SK-N-SH (cell line): ENCODE measurements around the gene EMX2. TPM values are rescaled to one million over a fixed set of nuclear protein-coding genes. Genes with fewer than 3 reads are reported as not detected.
A peak's percentile ranks its signal among the peaks of the same experiment; 100 is the strongest.

Source experiments
- CTCF ChIA-PET: fragments of 300-600, 350-600 bp; formaldehyde crosslinking; extraction: SDS; loops from one replicate; lab custom pipeline; 2021; lab: Yijun Ruan, JAX
- POLR2A ChIA-PET: fragments of 350-600 bp; sonication (Branson Sonifier 250); formaldehyde crosslinking; extraction: SDS; loops from one replicate; lab custom pipeline; 2020; ENCODE audit warnings: antibody characterized with exemption, inconsistent platforms; lab: Yijun Ruan, JAX
- DNase-seq: peaks from one replicate; pipeline ENCODE4 v3.0.0; 2012
- H2AFZ ChIP-seq: fragments of 200-600 bp; sonication (generic); 2 replicates; pipeline ENCODE4 v1.8.1; 2016; ENCODE audit warnings: antibody characterized with exemption, mild to moderate bottlenecking, low read depth
- H3F3A ChIP-seq: fragments of 200-600 bp; sonication (generic); replicated peaks from 2 replicates; pipeline ENCODE3; 2016; ENCODE audit warnings: antibody characterized with exemption, mild to moderate bottlenecking; ENCODE audit not compliant: insufficient read depth
- H3K27ac ChIP-seq, 2 experiments: fragments of 200-500 bp in 1 of 2; fragments of 200-600 bp in 1 of 2; sonication (Bioruptor generic) in 1 of 2; sonication (generic), shearing (Covaris generic) in 1 of 2; 2 replicates each; pipeline versions ENCODE4 v1.5.1 to v1.6.1; 2014 to 2016; ENCODE audit warnings: low read depth in 2 of 2, inconsistent platforms in 1 of 2, low read length in 1 of 2, mild to moderate bottlenecking in 1 of 2, mixed read lengths in 1 of 2
- H3K27me3 ChIP-seq: fragments of 200-600 bp; sonication (generic), shearing (Covaris generic); 2 replicates; pipeline ENCODE4 v1.6.1; 2016; ENCODE audit warnings: mixed run types; ENCODE audit not compliant: insufficient read depth
- H3K36me3 ChIP-seq, 2 experiments: fragments of 200-500 bp in 1 of 2; fragments of 200-600 bp in 1 of 2; sonication (Bioruptor generic) in 1 of 2; sonication (generic) in 1 of 2; replicated peaks in 1 of 2; 2 replicates each; pipeline versions ENCODE3 to v1.5.1; 2014 to 2016; ENCODE audit warnings: low read length in 1 of 2, mild to moderate bottlenecking in 1 of 2; ENCODE audit not compliant: insufficient read depth in 2 of 2, control insufficient read depth in 1 of 2
- H3K4me1 ChIP-seq, 2 experiments: fragments of 200-500 bp in 1 of 2; fragments of 200-600 bp in 1 of 2; sonication (Bioruptor generic) in 1 of 2; sonication (generic), shearing (Covaris generic) in 1 of 2; 2 replicates each; pipeline versions ENCODE4 v1.5.1 to v1.6.1; 2014 to 2016; ENCODE audit warnings: low read depth in 1 of 2, low read length in 1 of 2, mixed run types in 1 of 2; ENCODE audit not compliant: insufficient read depth in 2 of 2, control insufficient read depth in 1 of 2
- H3K4me2 ChIP-seq: fragments of 200-600 bp; sonication (generic), shearing (Covaris generic); 2 replicates; pipeline ENCODE4 v1.6.1; 2017; ENCODE audit warnings: mixed run types
- H3K4me3 ChIP-seq, 2 experiments: fragments of 200-500 bp in 1 of 2; fragments of 200-600 bp in 1 of 2; sonication (Bioruptor generic) in 1 of 2; sonication (generic), shearing (Covaris generic) in 1 of 2; 2 replicates each; pipeline versions ENCODE4 v1.5.1 to v1.8.1; 2014 to 2016; ENCODE audit warnings: low read depth in 2 of 2, inconsistent platforms in 1 of 2, low read length in 1 of 2, mild to moderate bottlenecking in 1 of 2, mixed read lengths in 1 of 2, moderate library complexity in 1 of 2
- H3K79me2 ChIP-seq: fragments of 200-600 bp; sonication (generic); 2 replicates; pipeline ENCODE4 v1.8.1; 2017; ENCODE audit warnings: mild to moderate bottlenecking; ENCODE audit not compliant: insufficient read depth
- H3K9ac ChIP-seq: fragments of 200-600 bp; sonication (generic); 2 replicates; pipeline ENCODE4 v1.6.1; 2017; ENCODE audit warnings: mixed run types
- H3K9me2 ChIP-seq: fragments of 200-600 bp; sonication (generic); 2 replicates; pipeline ENCODE4 v1.6.1; 2017; ENCODE audit warnings: mixed run types
- H3K9me3 ChIP-seq: fragments of 200-600 bp; sonication (generic); 2 replicates; pipeline ENCODE4 v1.6.1; 2017; ENCODE audit warnings: mixed run types, mild to moderate bottlenecking, moderate library complexity
- H4K20me1 ChIP-seq: fragments of 200-600 bp; sonication (generic); 2 replicates; pipeline ENCODE4 v1.6.1; 2017; ENCODE audit warnings: mild to moderate bottlenecking, mixed run types; ENCODE audit not compliant: insufficient read depth
- CHD2 ChIP-seq: fragments of 150-350 bp; IDR thresholded peaks from 2 replicates; pipeline ENCODE4 v1.6.1; 2018; ENCODE audit warnings: low read length; ENCODE audit not compliant: partially characterized antibody
- EZH2phosphoT487 ChIP-seq: fragments of 200-600 bp; sonication (generic); IDR thresholded peaks from 2 replicates; pipeline ENCODE4 v1.6.1; 2017; ENCODE audit warnings: low read depth, mixed run types, mild to moderate bottlenecking, antibody characterized with exemption, moderate library complexity, borderline replicate concordance
- GABPA ChIP-seq: IDR thresholded peaks from 2 replicates; pipeline ENCODE4 v1.4.0; 2012; ENCODE audit warnings: low read depth, mild to moderate bottlenecking
- GATA2 ChIP-seq: sonication (generic); formaldehyde crosslinking; IDR thresholded peaks from 2 replicates; pipeline ENCODE4 v1.5.0; 2020; ENCODE audit warnings: mild to moderate bottlenecking, missing genetic modification reagents
- JUND ChIP-seq: IDR thresholded peaks from 2 replicates; pipeline ENCODE4 v1.4.0; 2012
- MEF2A ChIP-seq: IDR thresholded peaks from 2 replicates; pipeline ENCODE4 v1.4.0; 2012; ENCODE audit warnings: low read depth, borderline replicate concordance
- MXI1 ChIP-seq: IDR thresholded peaks from 2 replicates; pipeline ENCODE4 v1.6.1; 2012; ENCODE audit warnings: mild to moderate bottlenecking, low read depth, low read length, improper control_type of control experiment
- NFIC ChIP-seq: IDR thresholded peaks from 2 replicates; pipeline ENCODE4 v1.4.0; 2012; ENCODE audit warnings: borderline replicate concordance
- POLR2AphosphoS5 ChIP-seq: IDR thresholded peaks from 2 replicates; pipeline ENCODE4 v1.6.1; 2012; ENCODE audit warnings: low read depth, low read length
- RCOR1 ChIP-seq: fragments of 150-350 bp; IDR thresholded peaks from 2 replicates; pipeline ENCODE4 v1.6.1; 2017; ENCODE audit warnings: antibody characterized with exemption, low read length
- RXRA ChIP-seq: IDR thresholded peaks from 2 replicates; pipeline ENCODE4 v1.4.0; 2012; ENCODE audit warnings: low read depth, mild to moderate bottlenecking, borderline replicate concordance
- SIN3A ChIP-seq: IDR thresholded peaks from 2 replicates; pipeline ENCODE4 v1.6.1; 2012; ENCODE audit warnings: low read depth, mild to moderate bottlenecking, low read length, moderate library complexity, borderline replicate concordance
- SMC3 ChIP-seq: IDR thresholded peaks from 2 replicates; pipeline ENCODE4 v1.6.1; 2012; ENCODE audit warnings: low read depth, low read length, improper control_type of control experiment
- TCF12 ChIP-seq: IDR thresholded peaks from 2 replicates; pipeline ENCODE4 v1.4.0; 2012
- YY1 ChIP-seq: IDR thresholded peaks from 2 replicates; pipeline ENCODE4 v1.4.0; 2012; ENCODE audit warnings: low read depth, mild to moderate bottlenecking
- WGBS: methylation state at CpG from one replicate; pipeline ENCODE4 v1.1.6; 2017; ENCODE audit warnings: low lambda C conversion rate; 5-methylcytosine and 5-hydroxymethylcytosine counted together
- polyA plus RNA-seq, 3 experiments: library from polyadenylated mRNA; depleted of rRNA; stranded (reverse); fragments of >200 nt; gene quantifications; 2 replicates each; pipeline ENCODE4 v1.2.3, GENCODE V29; 2012
- TF ChIP-seq, protein P1 (sequence below): fragments of 200-600 bp; sonication (generic); IDR thresholded peaks from 2 replicates; pipeline ENCODE4 v1.6.1; 2017; ENCODE audit warnings: antibody characterized with exemption, mild to moderate bottlenecking, moderate library complexity
- TF ChIP-seq, protein P2 (sequence below): IDR thresholded peaks from 2 replicates; pipeline ENCODE4 v1.4.0; 2012; ENCODE audit warnings: low read depth
- TF ChIP-seq, protein P3 (sequence below): IDR thresholded peaks from 2 replicates; pipeline ENCODE4 v1.4.0; 2012; ENCODE audit warnings: low read depth, borderline replicate concordance
- TF ChIP-seq, protein P4 (sequence below): fragments of 150-350 bp; IDR thresholded peaks from 2 replicates; pipeline ENCODE4 v1.6.1; 2016; ENCODE audit warnings: mild to moderate bottlenecking, low read depth, low read length
- TF ChIP-seq, protein P5 (sequence below): fragments of 150-350 bp; IDR thresholded peaks from 2 replicates; pipeline ENCODE4 v1.6.1; 2017; ENCODE audit warnings: antibody characterized with exemption, low read length, low read depth, borderline replicate concordance
- TF ChIP-seq, protein P6 (sequence below): IDR thresholded peaks from 2 replicates; pipeline ENCODE4; 2012

EMX2 gene
- polyA plus RNA-seq (2012; rRNA removed): not detected in 2 replicates
- not detected in 2 replicates for polyA plus RNA-seq (2012; cell fraction: cytosol; rRNA removed)
- polyA plus RNA-seq (2012; cell fraction: nucleus; rRNA removed): not detected in 2 replicates

DNA sequence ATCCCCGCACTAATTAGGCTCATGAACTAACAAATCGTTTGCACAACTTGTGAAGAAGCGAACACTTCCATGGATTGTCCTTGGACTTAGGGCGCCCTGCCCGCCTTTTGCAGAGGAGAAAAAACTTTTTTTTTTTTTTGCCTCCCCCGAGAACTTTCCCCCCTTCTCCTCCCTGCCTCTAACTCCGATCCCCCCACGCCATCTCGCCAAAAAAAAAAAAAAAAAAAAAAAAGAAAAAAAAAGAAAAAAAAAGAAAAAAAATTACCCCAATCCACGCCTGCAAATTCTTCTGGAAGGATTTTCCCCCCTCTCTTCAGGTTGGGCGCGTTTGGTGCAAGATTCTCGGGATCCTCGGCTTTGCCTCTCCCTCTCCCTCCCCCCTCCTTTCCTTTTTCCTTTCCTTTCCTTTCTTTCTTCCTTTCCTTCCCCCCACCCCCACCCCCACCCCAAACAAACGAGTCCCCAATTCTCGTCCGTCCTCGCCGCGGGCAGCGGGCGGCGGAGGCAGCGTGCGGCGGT is at the start of gene EMX2:
Gene EMX2, plus strand, starts transcription at position 41 of the 519 bp plus-strand sequence. CDS start 522 bp downstream, outside the sequence.
- H4K20me1 ChIP-seq: no peaks in the 10 kb centered on the region
- 9% methylated on average over 26 of the region's 26 CpGs for WGBS
- ChIA-PET CTCF (interaction anchor here (0.6 to 3.0 kb wide), 7 partner anchors 10 to 881 kb away, joined by 3 to 16 read pairs (median 4); no protein-coding TSS in a partner anchor), POLR2A (no interaction called here)
- no peak within 1 kb of the TSS for H3K9ac ChIP-seq
- peaks cover 91% of the 10 kb centered on the region for H3K27me3 ChIP-seq
- TF ChIP-seq, protein P1, sequence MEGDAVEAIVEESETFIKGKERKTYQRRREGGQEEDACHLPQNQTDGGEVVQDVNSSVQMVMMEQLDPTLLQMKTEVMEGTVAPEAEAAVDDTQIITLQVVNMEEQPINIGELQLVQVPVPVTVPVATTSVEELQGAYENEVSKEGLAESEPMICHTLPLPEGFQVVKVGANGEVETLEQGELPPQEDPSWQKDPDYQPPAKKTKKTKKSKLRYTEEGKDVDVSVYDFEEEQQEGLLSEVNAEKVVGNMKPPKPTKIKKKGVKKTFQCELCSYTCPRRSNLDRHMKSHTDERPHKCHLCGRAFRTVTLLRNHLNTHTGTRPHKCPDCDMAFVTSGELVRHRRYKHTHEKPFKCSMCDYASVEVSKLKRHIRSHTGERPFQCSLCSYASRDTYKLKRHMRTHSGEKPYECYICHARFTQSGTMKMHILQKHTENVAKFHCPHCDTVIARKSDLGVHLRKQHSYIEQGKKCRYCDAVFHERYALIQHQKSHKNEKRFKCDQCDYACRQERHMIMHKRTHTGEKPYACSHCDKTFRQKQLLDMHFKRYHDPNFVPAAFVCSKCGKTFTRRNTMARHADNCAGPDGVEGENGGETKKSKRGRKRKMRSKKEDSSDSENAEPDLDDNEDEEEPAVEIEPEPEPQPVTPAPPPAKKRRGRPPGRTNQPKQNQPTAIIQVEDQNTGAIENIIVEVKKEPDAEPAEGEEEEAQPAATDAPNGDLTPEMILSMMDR: no peak
- TF ChIP-seq JUND (no peak), RXRA (no peak), YY1 (no peak), NFIC (no peak), MEF2A (no peak), GATA2 (CRISPR knock-in tag) (no peak), SMC3 (no peak), TCF12 (no peak)
- TF ChIP-seq, protein P2, sequence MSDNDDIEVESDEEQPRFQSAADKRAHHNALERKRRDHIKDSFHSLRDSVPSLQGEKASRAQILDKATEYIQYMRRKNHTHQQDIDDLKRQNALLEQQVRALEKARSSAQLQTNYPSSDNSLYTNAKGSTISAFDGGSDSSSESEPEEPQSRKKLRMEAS: no peak
- TF ChIP-seq, protein P3, sequence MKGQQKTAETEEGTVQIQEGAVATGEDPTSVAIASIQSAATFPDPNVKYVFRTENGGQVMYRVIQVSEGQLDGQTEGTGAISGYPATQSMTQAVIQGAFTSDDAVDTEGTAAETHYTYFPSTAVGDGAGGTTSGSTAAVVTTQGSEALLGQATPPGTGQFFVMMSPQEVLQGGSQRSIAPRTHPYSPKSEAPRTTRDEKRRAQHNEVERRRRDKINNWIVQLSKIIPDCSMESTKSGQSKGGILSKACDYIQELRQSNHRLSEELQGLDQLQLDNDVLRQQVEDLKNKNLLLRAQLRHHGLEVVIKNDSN: no peak
- TF ChIP-seq, protein P4, sequence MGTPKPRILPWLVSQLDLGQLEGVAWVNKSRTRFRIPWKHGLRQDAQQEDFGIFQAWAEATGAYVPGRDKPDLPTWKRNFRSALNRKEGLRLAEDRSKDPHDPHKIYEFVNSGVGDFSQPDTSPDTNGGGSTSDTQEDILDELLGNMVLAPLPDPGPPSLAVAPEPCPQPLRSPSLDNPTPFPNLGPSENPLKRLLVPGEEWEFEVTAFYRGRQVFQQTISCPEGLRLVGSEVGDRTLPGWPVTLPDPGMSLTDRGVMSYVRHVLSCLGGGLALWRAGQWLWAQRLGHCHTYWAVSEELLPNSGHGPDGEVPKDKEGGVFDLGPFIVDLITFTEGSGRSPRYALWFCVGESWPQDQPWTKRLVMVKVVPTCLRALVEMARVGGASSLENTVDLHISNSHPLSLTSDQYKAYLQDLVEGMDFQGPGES: no peak
- H3K79me2 ChIP-seq: no peaks in the 10 kb centered on the region
- H2AFZ ChIP-seq: peak within 1 kb of the TSS; percentile 68; the same call in 1 of the 2 replicates
- H3K4me1 ChIP-seq: peaks cover 0 to 13% of the 10 kb centered on the region in 2 experiments; a peak in 2 of 4 replicates
- H3F3A ChIP-seq: no peaks in the 10 kb centered on the region
- no peak for DNase-seq
- no peaks in the 10 kb centered on the region for H3K9me2 ChIP-seq
- no peak within 1 kb of the TSS for H3K27ac ChIP-seq
- H3K9me3 ChIP-seq: no peaks in the 10 kb centered on the region
- H3K4me2 ChIP-seq: peak within 1 kb of the TSS; percentile 68
- H3K4me3 ChIP-seq: peak within 1 kb of the TSS in 1 of 2 experiments; percentile 19; a peak in 1 of 4 replicates
- H3K36me3 ChIP-seq: no peaks in the 10 kb centered on the region

DNA sequence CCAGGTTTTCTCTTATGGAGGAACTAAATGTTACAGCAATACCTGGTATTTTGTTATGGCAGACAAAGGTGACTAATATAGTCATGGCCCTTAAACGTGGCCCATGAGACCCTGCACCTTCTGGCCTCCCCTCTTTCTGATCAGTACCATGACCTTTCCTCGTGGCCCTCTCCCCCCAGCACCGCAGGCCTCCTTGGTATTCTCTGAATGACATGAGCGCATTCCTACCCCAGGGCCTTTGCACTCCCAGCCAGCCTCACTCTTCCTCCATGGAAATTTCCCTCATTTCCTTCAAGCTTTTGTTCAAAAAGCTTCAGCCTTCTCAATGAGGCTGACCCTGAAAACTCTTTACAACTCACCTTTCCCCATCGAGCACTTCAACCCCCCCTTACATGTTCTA is 46.5 kb upstream of the EMX2 start:
- CTCF ChIA-PET: interaction anchor here (0.6 to 11.2 kb wide), 49 partner anchors 9 to 1069 kb away, joined by 3 to 189 read pairs (median 4); partner anchors contain the start of gene EMX2
- 9% methylated on average over 5 of the region's 5 CpGs for WGBS
- Histone ChIP-seq H3K79me2 (no peaks in the 10 kb centered on the region), H3F3A (no peaks in the 10 kb centered on the region), H3K9ac (no peak overlapping the region), H4K20me1 (no peaks in the 10 kb centered on the region), H3K4me1 (peaks cover 0 to 3% of the 10 kb centered on the region in 2 experiments; a peak in 1 of 4 replicates), H3K27me3 (no peaks in the 10 kb centered on the region), H2AFZ (no peak overlapping the region), H3K4me2 (no peak overlapping the region), H3K9me2 (no peaks in the 10 kb centered on the region), H3K36me3 (no peaks in the 10 kb centered on the region), H3K27ac (no peak overlapping the region), H3K9me3 (no peaks in the 10 kb centered on the region), H3K4me3 (no peak overlapping the region)
- DNase-seq: no peak
- POLR2A ChIA-PET: no interaction called here
- TF ChIP-seq MXI1 (no peak), SIN3A (no peak), CHD2 (no peak), RCOR1 (no peak), GABPA (no peak), EZH2phosphoT487 (no peak), MEF2A (no peak), GATA2 (CRISPR knock-in tag) (no peak), POLR2AphosphoS5 (no peak), JUND (no peak)
- TF ChIP-seq, protein P5, sequence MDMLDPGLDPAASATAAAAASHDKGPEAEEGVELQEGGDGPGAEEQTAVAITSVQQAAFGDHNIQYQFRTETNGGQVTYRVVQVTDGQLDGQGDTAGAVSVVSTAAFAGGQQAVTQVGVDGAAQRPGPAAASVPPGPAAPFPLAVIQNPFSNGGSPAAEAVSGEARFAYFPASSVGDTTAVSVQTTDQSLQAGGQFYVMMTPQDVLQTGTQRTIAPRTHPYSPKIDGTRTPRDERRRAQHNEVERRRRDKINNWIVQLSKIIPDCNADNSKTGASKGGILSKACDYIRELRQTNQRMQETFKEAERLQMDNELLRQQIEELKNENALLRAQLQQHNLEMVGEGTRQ: no peak
- TF ChIP-seq, protein P6, sequence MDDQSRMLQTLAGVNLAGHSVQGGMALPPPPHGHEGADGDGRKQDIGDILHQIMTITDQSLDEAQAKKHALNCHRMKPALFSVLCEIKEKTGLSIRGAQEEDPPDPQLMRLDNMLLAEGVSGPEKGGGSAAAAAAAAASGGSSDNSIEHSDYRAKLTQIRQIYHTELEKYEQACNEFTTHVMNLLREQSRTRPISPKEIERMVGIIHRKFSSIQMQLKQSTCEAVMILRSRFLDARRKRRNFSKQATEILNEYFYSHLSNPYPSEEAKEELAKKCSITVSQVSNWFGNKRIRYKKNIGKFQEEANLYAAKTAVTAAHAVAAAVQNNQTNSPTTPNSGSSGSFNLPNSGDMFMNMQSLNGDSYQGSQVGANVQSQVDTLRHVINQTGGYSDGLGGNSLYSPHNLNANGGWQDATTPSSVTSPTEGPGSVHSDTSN: no peak
- TF ChIP-seq, protein P3: no peak
